Esophagus squamous epithelium (tissue), 5 donors: ENCODE measurements around the gene PLEKHG3. TPM values are rescaled to one million over a fixed set of nuclear protein-coding genes. Genes with fewer than 3 reads are reported as not detected.

ENCODE experiments used
- DNase-seq: peaks from one replicate; lab custom pipeline; 2025; lab: John Stamatoyannopoulos, UW
- H3K27ac ChIP-seq, 4 donors: fragments of 200-600 bp; sonication (generic); one replicate each; pipeline ENCODE4 v1.5.1; 2016 to 2019; ENCODE audit warnings: mild to moderate bottlenecking in 1 of 4
- H3K27me3 ChIP-seq, 4 donors: fragments of 200-600 bp; sonication (generic); 1 replicate in 3 of 4; 2 replicates in 1 of 4; pipeline versions ENCODE4 v1.5.1 to v1.6.0; 2017 to 2021; ENCODE audit warnings: antibody characterized with exemption in 1 of 4
- H3K36me3 ChIP-seq, 3 donors: fragments of 200-600 bp; sonication (generic); one replicate each; pipeline ENCODE4 v1.5.1; 2016 to 2019
- H3K4me1 ChIP-seq, 3 donors: fragments of 200-600 bp; sonication (generic); one replicate each; pipeline ENCODE4 v1.5.1; 2017 to 2019
- H3K4me3 ChIP-seq, 4 donors: fragments of 200-600 bp; sonication (generic); 1 replicate in 3 of 4; 2 replicates in 1 of 4; pipeline ENCODE4 v1.5.1; 2016 to 2019; ENCODE audit warnings: mild to moderate bottlenecking in 2 of 4, moderate library complexity in 1 of 4
- H3K9me3 ChIP-seq, 3 donors: fragments of 200-600 bp; sonication (generic); one replicate each; pipeline ENCODE4 v1.5.1; 2016 to 2019
- POLR2A ChIP-seq, 4 donors: fragments of 450-650 bp; IDR thresholded peaks; one replicate each; pipeline ENCODE4 v1.6.1; 2017; ENCODE audit warnings: antibody characterized with exemption in 4 of 4, mild to moderate bottlenecking in 4 of 4, moderate library complexity in 3 of 4
- WGBS, 2 donors: methylation state at CpG; one replicate each; pipeline ENCODE4 v1.1.5; 2018; 5-methylcytosine and 5-hydroxymethylcytosine counted together
- intact Hi-C: fragments of 100-400 bp; cut with DNase I; formaldehyde crosslinking; loops from one replicate; pipeline ENCODE4 v1.15.0; 2022
- total RNA-seq, 4 donors: library from RNA; depleted of rRNA; stranded (reverse); fragments of >200 nt; gene quantifications; one replicate each; pipeline ENCODE4 v1.1.0, GENCODE V29; 2016
- TF ChIP-seq, protein P1 (sequence below), 6 experiments: fragments of 450-650 bp in 4 of 6; fragments of 200-600 bp in 2 of 6; sonication (generic) in 2 of 6; IDR thresholded peaks; one replicate each; pipeline ENCODE4 v1.5.1; 2016 to 2019; ENCODE audit warnings: antibody characterized with exemption in 6 of 6, mild to moderate bottlenecking in 4 of 6, moderate library complexity in 4 of 6
- donor health status: DM: yes; HTN: yes; CAD: no.

The PLEKHG3 gene
- total RNA-seq, 4 donors from 2014 or later: 44.6 to 87.8 (median 60.8) TPM

DNA sequence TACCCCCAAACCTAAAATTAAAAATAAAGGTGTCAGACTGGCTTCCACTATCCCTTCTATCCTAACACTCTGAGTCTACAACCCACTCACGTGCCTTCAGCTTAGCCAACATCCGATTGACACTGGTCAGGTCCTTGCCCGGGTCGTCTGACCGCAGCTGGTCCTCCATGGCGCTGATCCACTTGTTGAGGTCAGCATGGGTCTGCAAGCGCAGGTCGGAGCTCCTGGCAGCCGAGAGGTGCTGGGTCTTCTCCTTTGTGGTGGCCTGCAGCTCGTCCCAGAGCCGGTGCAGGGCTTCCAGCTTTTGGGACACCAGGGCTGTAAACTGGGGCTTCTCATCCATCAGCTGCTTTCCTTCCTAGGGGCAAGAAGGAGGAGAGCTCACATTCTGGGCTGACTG, 78.0 kb downstream of the PLEKHG3 start:
- Histone ChIP-seq H3K36me3 (no peaks in the 10 kb centered on the region), H3K27ac (no peak overlapping the region), H3K4me1 (peaks cover 0 to 4% (median 0%) of the 10 kb centered on the region in 3 donors), H3K27me3 (no peaks in the 10 kb centered on the region), H3K4me3 (no peak overlapping the region), H3K9me3 (no peaks in the 10 kb centered on the region)
- TF ChIP-seq POLR2A (IDR thresholded peaks at IDR 0.05): no peak
- TF ChIP-seq, protein P1, sequence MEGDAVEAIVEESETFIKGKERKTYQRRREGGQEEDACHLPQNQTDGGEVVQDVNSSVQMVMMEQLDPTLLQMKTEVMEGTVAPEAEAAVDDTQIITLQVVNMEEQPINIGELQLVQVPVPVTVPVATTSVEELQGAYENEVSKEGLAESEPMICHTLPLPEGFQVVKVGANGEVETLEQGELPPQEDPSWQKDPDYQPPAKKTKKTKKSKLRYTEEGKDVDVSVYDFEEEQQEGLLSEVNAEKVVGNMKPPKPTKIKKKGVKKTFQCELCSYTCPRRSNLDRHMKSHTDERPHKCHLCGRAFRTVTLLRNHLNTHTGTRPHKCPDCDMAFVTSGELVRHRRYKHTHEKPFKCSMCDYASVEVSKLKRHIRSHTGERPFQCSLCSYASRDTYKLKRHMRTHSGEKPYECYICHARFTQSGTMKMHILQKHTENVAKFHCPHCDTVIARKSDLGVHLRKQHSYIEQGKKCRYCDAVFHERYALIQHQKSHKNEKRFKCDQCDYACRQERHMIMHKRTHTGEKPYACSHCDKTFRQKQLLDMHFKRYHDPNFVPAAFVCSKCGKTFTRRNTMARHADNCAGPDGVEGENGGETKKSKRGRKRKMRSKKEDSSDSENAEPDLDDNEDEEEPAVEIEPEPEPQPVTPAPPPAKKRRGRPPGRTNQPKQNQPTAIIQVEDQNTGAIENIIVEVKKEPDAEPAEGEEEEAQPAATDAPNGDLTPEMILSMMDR (IDR thresholded peaks at IDR 0.05): no peak
- intact Hi-C loops: no loop called here
- 75 to 89% methylated on average over 7 to 9 of the region's 11 CpGs for WGBS, 2 donors
- no peak for DNase-seq

DNA sequence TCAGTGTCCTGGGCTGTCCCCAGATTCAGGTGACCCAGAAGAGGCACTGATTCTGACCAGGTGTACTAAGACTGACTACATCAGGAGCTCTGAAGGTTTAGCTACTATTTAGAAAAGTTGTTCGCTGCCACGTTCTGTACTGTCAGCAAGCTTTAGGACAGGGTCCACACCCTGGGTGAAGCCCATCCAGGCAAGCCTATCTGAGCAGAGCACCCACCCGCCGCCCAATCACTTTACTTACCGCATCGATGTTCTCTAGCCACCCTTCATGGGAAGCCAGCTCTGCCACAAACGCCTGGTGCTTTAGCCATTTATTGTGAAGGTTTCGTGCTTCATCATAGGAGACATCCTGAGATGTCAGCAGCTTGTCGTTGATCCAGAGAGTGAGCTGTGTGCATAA, 79.8 kb downstream of the PLEKHG3 start:
- DNase-seq: no peak
- Histone ChIP-seq H3K9me3 (no peaks in the 10 kb centered on the region), H3K27me3 (no peaks in the 10 kb centered on the region), H3K4me1 (peaks cover 0 to 8% (median 0%) of the 10 kb centered on the region in 3 donors), H3K27ac (no peak overlapping the region), H3K4me3 (no peak overlapping the region), H3K36me3 (no peaks in the 10 kb centered on the region)
- intact Hi-C loops: no loop called here
- 87 to 98% methylated on average over 5 to 7 of the region's 9 CpGs for WGBS, 2 donors
- TF ChIP-seq POLR2A (IDR thresholded peaks at IDR 0.05): no peak
- TF ChIP-seq, protein P1 (IDR thresholded peaks at IDR 0.05): no peak

DNA sequence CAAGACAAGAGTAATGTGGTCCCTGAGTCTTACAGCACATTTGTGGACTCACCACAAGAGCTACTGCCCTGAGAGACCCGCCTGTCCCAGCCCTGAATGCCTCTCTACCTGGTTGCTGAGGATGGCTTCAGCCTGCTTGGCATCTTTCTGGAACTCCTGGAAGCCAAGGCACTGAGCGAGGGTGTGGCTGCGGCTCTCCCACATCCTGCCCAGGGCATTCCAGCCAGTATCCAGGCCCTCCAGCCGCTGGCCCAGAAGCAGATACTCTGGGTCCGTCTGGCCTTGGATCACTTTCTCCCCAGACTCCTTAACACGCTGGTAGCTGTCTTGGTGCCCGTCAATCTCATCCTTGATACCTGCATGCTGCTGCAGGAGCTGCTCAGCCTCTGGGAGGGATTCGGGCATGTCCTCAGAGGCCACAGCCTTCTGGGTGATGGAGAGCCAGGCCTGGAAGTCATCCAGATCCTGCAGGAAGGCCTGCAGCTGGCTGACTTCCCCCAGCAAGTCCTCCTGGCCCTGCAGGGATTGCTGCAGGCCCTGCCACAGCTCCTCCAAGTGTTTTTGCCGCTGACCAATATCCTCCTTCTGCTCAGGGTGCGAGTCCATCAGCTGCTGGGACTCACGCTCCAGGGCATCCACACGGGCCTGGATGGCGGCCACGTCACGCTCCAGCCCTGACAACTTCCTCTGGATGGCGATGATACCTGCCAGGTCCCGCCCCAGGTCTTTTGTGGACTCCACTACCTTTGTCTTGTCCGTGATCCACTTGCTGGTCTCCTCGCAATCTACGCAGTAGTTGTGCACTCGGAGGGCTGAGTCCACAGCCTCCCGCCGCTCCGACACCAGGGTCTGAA, 82.3 kb downstream of the PLEKHG3 start:
- 66 to 84% methylated on average over 9 to 20 of the region's 24 CpGs for WGBS, 2 donors
- Histone ChIP-seq H3K36me3 (no peaks in the 10 kb centered on the region), H3K27ac (no peak overlapping the region), H3K4me3 (no peak overlapping the region), H3K27me3 (no peaks in the 10 kb centered on the region), H3K4me1 (peaks cover 0 to 13% (median 0%) of the 10 kb centered on the region in 3 donors), H3K9me3 (no peaks in the 10 kb centered on the region)
- no peak for DNase-seq
- intact Hi-C loops: no loop called here
- TF ChIP-seq, protein P1 (IDR thresholded peaks at IDR 0.05): no peak
- no peak for TF ChIP-seq POLR2A (IDR thresholded peaks at IDR 0.05)

DNA sequence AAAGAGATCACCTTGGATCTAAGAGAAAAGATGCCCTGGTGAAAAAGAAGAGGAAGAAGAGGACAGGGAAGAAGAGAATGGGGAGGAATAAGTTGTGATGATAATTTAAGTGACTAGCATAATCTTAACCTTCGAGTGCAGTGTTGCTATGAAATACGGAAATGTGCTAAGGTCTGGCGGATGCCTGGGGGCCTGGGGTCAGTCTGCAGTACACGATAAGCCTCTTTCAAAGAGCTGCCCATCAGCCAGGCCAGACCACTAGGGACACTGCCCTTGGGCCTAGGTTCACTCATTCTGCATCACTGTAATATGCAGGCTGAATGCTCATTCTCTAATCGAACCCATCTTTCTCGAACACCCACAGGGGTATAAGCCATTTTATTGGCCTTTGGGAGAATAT, 83.4 kb downstream of the PLEKHG3 start:
- Histone ChIP-seq H3K4me3 (no peak overlapping the region), H3K9me3 (no peaks in the 10 kb centered on the region), H3K27me3 (no peaks in the 10 kb centered on the region), H3K4me1 (peaks cover 0 to 13% (median 0%) of the 10 kb centered on the region in 3 donors), H3K27ac (no peak overlapping the region), H3K36me3 (no peaks in the 10 kb centered on the region)
- intact Hi-C loops: no loop called here
- no peak for TF ChIP-seq POLR2A (IDR thresholded peaks at IDR 0.05)
- TF ChIP-seq, protein P1 (IDR thresholded peaks at IDR 0.05): no peak
- WGBS, 2 donors: 87 to 94% methylated on average over 6 of the region's 6 CpGs
- no peak for DNase-seq

DNA sequence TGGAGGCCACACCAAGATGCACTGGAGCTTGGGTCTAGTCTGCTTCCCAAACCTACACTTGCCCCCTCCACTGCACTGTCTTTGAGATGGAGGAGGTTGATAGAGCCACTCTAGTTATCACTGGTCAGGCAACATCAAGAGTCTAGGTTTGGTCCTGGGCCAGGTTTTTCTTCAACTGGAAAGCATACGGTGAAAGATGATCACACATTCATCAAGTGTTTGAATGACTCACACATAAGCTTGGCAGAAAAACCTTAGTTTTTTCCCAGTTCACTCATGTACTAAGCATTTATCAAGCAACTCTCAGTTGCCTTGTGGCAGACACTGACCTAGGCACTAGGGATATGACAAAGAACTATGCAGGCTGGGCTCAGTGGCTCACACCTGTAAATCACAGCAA, 84.5 kb downstream of the PLEKHG3 start:
- TF ChIP-seq POLR2A (IDR thresholded peaks at IDR 0.05): no peak
- TF ChIP-seq, protein P1 (IDR thresholded peaks at IDR 0.05): no peak
- Histone ChIP-seq H3K27me3 (no peaks in the 10 kb centered on the region), H3K36me3 (no peaks in the 10 kb centered on the region), H3K4me3 (no peak overlapping the region), H3K9me3 (no peaks in the 10 kb centered on the region), H3K27ac (no peak overlapping the region), H3K4me1 (peaks cover 0 to 13% (median 0%) of the 10 kb centered on the region in 3 donors)
- 10 to 25% methylated on average over 1 of the region's 1 CpG for WGBS, 2 donors
- intact Hi-C loops: no loop called here
- DNase-seq: no peak
